HG02678 (cell line): ENCODE results near the gene SLC7A14.

Experiments used
- ATAC-seq: cut with Tn5 transposase; IDR thresholded peaks from one replicate; pipeline ENCODE4 v1.9.1; 2021; ENCODE audit warnings: mild to moderate bottlenecking, moderate library complexity; ENCODE audit not compliant: unreplicated experiment

SLC7A14 gene

GRCh38 chr3:170475092-170475685 is 110.7 kb downstream of the SLC7A14 start:
- no peak for ATAC-seq

- ATAC-seq: no peak
Measured at GRCh38 chr3:170473358-170473757, 112.5 kb downstream of the SLC7A14 start.

GRCh38 chr3:170471149-170471548 is 114.7 kb downstream of the SLC7A14 start:
- ATAC-seq: no peak

- no peak for ATAC-seq
Measured at GRCh38 chr3:170470063-170471016, 115.5 kb downstream of the SLC7A14 start.

GRCh38 chr3:170469151-170470062 is 116.5 kb downstream of the SLC7A14 start:
- ATAC-seq: no peak

- no peak for ATAC-seq
Measured at GRCh38 chr3:170467571-170468147, 118.2 kb downstream of the SLC7A14 start.

GRCh38 chr3:170467007-170467406 is 118.9 kb downstream of the SLC7A14 start:
- ATAC-seq: no peak

GRCh38 chr3:170465955-170466354 is 119.9 kb downstream of the SLC7A14 start:
- no peak for ATAC-seq

GRCh38 chr3:170463011-170463410 is 122.9 kb downstream of the SLC7A14 start:
- ATAC-seq: no peak

- no peak for ATAC-seq
Measured at GRCh38 chr3:170458285-170458684, 127.6 kb downstream of the SLC7A14 start.

- ATAC-seq: no peak
Measured at GRCh38 chr3:170454509-170454908, 131.4 kb downstream of the SLC7A14 start.

- ATAC-seq: no peak
Measured at GRCh38 chr3:170450039-170450438, 135.8 kb downstream of the SLC7A14 start.

GRCh38 chr3:170448584-170448983 is 137.3 kb downstream of the SLC7A14 start:
- no peak for ATAC-seq

GRCh38 chr3:170443457-170443856 is 142.4 kb downstream of the SLC7A14 start:
- ATAC-seq: no peak

- no peak for ATAC-seq
Measured at GRCh38 chr3:170442947-170443346, 142.9 kb downstream of the SLC7A14 start.

GRCh38 chr3:170441412-170441811 is 144.5 kb downstream of the SLC7A14 start:
- no peak for ATAC-seq

- ATAC-seq: no peak
Measured at GRCh38 chr3:170440344-170440743, 145.5 kb downstream of the SLC7A14 start.

GRCh38 chr3:170438836-170439235 is 147.0 kb downstream of the SLC7A14 start:
- no peak for ATAC-seq

GRCh38 chr3:170437696-170438407 is 148.0 kb downstream of the SLC7A14 start:
- no peak for ATAC-seq

GRCh38 chr3:170437176-170437575 is 148.7 kb downstream of the SLC7A14 start:
- ATAC-seq: no peak
